ENCODE results near the gene CCDC47. TPM values are rescaled to one million over a fixed set of nuclear protein-coding genes. Genes with fewer than 3 reads are reported as not detected.
A peak's percentile ranks its signal among the peaks of the same experiment; 100 is the strongest.

Gene CCDC47
- polyA plus RNA-seq, 4 donors, result 104 to 120 (median 113) TPM

DNA sequence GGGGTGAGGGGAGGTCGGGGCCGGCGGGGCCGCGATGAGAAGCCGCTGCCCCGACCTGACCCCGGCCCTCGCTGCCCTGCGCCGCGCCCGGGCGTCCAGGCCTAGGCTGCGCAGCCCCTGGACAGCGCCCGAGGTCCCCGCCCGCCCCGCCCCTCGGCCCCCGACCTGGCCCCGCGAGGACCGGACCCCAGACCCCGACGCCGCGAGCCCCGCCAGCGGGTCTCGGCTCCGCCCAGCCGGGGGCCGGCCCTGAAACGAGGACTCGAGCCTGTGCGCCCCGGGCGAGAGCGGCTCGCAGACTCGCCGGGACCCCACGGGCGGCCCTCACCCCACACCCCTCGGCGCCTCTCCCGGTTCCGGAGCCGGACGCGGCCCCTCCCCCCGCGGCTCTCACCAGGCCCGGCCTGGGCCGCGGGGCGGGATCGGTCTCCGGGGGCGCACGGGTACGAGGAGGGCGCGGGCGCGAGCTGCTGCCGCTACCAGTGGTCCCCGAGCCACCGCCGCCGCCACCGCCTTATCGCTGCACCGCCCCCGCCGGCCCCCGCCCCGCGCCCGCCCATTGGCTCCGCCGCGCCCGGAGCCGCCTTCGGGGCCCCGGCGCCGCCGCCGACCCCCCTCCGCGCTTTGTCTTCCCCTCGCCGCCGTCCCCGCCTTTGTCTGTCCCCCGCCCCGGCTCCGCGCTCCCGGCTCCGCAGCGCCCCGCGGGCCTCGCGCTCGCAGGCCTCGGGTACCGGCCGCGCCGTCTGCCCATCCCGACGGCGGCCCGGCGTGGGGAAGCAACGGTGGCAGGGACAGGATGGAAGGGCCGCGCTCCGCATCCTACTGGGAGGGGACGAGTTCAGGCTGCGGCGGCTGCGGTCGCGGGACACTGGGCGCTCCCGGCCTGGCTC lies 73.5 kb downstream of the CCDC47 start, which contains the start of gene LIMD2:
TSS of gene LIMD2 (minus strand) at position 488 of the 890 bp plus-strand sequence. CDS start 827 bp downstream, outside the sequence.
- DNase-seq (ENCODE audit: low read depth in 4 of 4, low spot score in 3 of 4), result peak in 1 of 4 donors; percentile 12

DNA sequence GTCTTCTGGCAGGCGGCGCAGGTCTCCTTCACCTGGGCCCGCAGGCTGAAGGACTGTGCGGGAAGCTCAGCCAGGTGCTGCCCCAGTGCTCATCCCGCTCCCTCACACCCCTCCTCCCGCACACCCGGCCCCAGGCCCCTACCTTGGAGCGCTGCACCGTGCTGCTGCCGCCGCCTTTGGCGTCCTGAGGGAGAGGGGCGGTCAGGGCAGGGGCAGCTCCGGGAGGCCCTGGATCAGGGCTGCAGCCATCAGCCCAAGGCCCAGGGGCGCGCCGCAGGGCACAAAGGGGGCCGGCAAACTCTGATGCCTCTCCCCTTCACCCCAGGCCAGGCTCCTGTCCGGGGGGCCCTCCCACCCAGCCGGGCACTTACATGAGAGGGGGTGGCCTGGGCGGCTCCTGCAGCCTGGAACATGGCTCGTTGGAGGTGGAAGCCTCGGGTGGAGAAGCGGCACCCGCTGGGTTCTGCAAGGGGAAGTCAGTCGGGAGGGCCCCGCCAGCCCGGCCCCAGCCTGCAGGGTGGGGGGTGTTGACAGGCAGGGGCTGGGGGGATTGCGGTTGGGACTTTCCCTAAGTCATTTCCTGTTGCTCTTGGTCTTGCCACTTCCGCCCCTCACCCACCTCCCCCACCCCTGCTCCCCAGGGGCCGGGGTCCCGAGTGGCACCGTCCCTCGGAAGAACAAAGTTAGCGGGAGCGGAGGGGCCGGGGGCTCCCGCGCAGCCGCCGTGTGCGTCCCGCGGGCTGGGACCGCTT lies 74.3 kb downstream of the CCDC47 start:
- DNase-seq (ENCODE audit: low read depth in 4 of 4, low spot score in 3 of 4), result peak in 1 of 4 donors; percentile 25

DNA sequence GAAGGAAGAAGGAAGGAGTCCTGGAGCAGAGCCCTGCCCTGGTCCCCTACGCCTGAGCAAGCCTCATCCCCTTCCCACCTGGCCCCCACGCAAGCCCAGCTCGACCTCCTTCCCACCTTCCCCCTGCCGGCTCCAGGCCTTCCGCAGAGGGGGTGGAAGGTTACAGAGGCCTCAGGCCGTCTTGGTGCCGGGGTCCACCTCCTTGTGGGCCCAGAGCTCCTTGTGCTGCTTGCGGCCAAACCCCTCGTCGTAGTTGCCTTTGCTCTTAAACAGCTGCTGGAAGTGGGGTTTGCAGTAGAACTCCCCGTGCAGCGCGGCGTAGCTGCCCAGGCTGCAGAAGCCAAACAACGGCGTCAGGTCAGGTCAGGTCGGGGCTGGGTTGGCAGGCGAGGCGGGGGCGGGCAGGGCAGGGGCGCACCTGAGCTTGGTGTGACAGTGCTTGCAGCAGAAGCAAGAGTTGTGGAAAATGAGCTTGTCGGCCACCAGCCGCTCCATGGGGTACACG lies 75.0 kb downstream of the CCDC47 start:
- DNase-seq (ENCODE audit: low read depth in 4 of 4, low spot score in 3 of 4), result no peak

DNA sequence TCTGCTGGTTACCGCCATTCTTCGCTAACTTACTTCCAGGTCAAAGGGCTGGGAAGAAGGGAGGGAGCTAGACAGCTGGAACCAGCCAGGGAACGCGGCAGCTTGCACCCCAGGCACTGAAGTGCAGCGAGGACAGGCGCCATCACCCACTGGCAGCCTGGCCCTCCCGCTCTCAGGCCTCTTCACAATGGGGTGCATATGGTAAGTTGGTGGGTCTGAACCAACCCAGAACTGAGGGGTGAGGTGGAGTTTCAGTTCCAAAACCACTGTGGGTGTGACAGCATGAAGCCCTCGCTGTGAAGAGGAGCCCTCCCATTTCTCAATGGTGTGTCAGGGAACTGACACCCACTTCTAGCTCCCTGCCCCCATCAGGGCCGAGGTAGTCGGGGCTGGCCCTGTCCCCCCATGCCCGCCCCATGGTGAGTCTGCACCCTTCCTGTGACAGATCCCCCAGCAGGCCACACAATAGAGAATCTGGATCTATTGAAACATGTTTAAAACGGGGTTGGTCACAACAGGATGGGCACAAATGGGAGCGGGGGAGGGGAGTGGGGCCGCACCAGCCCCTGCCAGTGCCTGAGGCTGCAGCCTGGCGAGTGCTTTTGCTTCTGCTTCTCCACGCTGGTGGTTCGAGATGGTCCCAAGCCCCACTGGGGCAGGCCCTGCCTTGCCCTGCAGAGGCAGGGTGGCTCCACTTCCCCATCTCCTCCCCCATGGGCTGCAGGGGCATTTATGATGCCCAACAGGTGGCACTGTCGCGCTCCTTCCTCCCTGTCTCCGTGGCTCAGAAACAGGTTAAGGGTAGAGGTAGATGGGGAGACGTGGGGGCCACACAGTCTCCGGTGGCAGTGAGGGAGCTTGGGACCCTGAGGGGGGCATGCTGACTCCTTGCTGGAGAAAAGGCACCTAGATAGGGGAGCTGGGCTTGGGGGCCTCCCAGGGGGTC lies 75.8 kb downstream of the CCDC47 start:
- no peak for DNase-seq (ENCODE audit: low read depth in 4 of 4, low spot score in 3 of 4)

DNA sequence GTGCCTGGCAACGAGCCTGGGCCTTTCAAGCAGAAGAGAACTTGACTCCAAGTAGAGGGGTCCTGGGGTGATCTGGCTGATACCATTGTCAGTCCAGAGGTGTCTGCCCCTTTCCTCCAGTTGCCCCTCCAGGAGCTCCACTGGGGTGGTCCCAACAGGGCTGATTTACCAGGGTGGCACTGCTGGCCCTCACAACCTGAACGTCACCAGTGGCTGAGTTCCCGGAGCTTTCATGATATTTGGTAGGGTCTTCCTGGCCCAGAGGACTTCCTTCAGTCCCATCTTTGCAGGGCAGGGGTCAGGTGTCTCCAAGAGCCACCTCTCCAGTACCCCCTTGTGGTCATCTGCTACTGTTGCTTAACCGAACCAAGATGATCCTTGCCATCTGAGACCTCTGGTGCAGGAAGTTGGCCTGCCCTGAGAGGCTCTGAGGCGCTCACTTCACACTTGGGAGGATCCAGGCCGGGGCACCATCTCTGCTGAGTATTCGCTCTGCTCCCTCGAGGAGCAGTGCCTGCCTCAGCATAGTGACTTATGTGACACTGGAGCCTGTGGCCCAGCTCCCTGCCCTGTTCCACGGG lies 76.9 kb downstream of the CCDC47 start:
- DNase-seq (ENCODE audit: low read depth in 4 of 4, low spot score in 3 of 4), result no peak

DNA sequence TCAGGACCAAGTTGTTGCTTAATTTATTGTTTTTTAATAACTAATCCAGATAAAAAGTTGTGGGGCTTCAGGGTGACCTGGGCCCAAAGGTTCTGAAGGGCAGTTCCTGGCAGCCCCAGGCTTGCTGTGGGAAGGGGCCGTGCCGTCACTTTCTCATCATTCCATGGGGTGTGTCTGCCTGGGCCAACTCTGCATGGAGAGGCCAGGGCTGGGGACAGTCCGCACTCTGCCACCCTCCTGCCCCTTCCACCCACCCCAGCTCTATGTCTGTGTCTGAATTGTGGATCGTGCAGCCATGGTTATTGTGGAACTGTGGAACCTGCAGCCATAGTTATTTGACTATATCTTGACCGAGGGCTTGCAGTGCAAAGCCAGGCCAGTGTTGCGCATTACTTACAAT lies 77.5 kb downstream of the CCDC47 start:
- DNase-seq (ENCODE audit: low read depth in 4 of 4, low spot score in 3 of 4), result no peak

Other genes with a start within 250 kb of the CCDC47 start
- gene DCAF7, start 223.1 kb downstream of the CCDC47 start, polyA plus RNA-seq (ENCODE audit: insufficient read length in 4 of 4), result 100 to 1,000 TPM; 115 to 123 (median 120) TPM
- gene TACO1, start 172.7 kb downstream of the CCDC47 start, polyA plus RNA-seq (ENCODE audit: insufficient read length in 4 of 4), result 10 to 100 TPM; 25.1 to 31.0 (median 29.6) TPM
- gene MAP3K3, start 151.2 kb downstream of the CCDC47 start, polyA plus RNA-seq (ENCODE audit: insufficient read length in 4 of 4), result 10 to 100 TPM; 29.1 to 32.9 (median 29.7) TPM
- 10 to 100 TPM; 22.5 to 34.8 (median 25.4) TPM for gene LIMD2, start 73.5 kb downstream of the CCDC47 start, polyA plus RNA-seq (ENCODE audit: insufficient read length in 4 of 4)
- gene STRADA, start 31.8 kb downstream of the CCDC47 start, polyA plus RNA-seq (ENCODE audit: insufficient read length in 4 of 4), result 10 to 100 TPM; 39.5 to 51.2 (median 41.8) TPM
- gene DDX42, start 573 bp upstream of the CCDC47 start, polyA plus RNA-seq (ENCODE audit: insufficient read length in 4 of 4), result 100 to 1,000 TPM; 141 to 199 (median 177) TPM
- gene PSMC5, start 53.8 kb upstream of the CCDC47 start, polyA plus RNA-seq (ENCODE audit: insufficient read length in 4 of 4), result 100 to 1,000 TPM; 179 to 189 (median 184) TPM
- 10 to 100 TPM; 56.2 to 69.1 (median 60.3) TPM for gene FTSJ3, start 54.1 kb upstream of the CCDC47 start, polyA plus RNA-seq (ENCODE audit: insufficient read length in 4 of 4)
- gene SMARCD2, start 69.1 kb upstream of the CCDC47 start, polyA plus RNA-seq (ENCODE audit: insufficient read length in 4 of 4), result 10 to 100 TPM; 53.2 to 60.0 (median 56.6) TPM
- 1 to 10 TPM in 1 of 4 donors, not detected in 3; 2.4 TPM for gene CSH2, start 100.1 kb upstream of the CCDC47 start, polyA plus RNA-seq (ENCODE audit: insufficient read length in 4 of 4)
- not detected for gene GH2, start 108.3 kb upstream of the CCDC47 start, polyA plus RNA-seq (ENCODE audit: insufficient read length in 4 of 4)
- gene CSH1, start 123.0 kb upstream of the CCDC47 start, polyA plus RNA-seq (ENCODE audit: insufficient read length in 4 of 4), result 1 to 10 TPM in 2 of 4 donors, under 1 TPM in 1, not detected in 1; 0.98 to 5.2 (median 1.3) TPM
- not detected for gene CSHL1, start 137.7 kb upstream of the CCDC47 start, polyA plus RNA-seq (ENCODE audit: insufficient read length in 4 of 4)
- not detected for gene GH1, start 145.2 kb upstream of the CCDC47 start, polyA plus RNA-seq (ENCODE audit: insufficient read length in 4 of 4)
- 1 to 10 TPM; 2.1 to 3.2 (median 2.3) TPM for gene CD79B, start 158.7 kb upstream of the CCDC47 start, polyA plus RNA-seq (ENCODE audit: insufficient read length in 4 of 4)
- gene SCN4A, start 199.3 kb upstream of the CCDC47 start, polyA plus RNA-seq (ENCODE audit: insufficient read length in 4 of 4), result 1 to 10 TPM in 2 of 4 donors, under 1 TPM in 2; 0.72 to 1.3 (median 1.0) TPM
- gene PRR29, start 224.8 kb upstream of the CCDC47 start, polyA plus RNA-seq (ENCODE audit: insufficient read length in 4 of 4), result 1 to 10 TPM; 3.4 to 4.0 (median 3.7) TPM
- gene ICAM2, start 247.0 kb upstream of the CCDC47 start, polyA plus RNA-seq (ENCODE audit: insufficient read length in 4 of 4), result 10 to 100 TPM; 28.7 to 32.6 (median 31.1) TPM

Measured in right renal pelvis (tissue), 4 donors.